ENCODE measurements around the gene FAM227A. TPM values are rescaled to one million over a fixed set of nuclear protein-coding genes. Genes with fewer than 3 reads are reported as not detected.

FAM227A gene
- polyA plus RNA-seq, 3 donors = 0.04 to 0.15 TPM; not detected in 1

DNA sequence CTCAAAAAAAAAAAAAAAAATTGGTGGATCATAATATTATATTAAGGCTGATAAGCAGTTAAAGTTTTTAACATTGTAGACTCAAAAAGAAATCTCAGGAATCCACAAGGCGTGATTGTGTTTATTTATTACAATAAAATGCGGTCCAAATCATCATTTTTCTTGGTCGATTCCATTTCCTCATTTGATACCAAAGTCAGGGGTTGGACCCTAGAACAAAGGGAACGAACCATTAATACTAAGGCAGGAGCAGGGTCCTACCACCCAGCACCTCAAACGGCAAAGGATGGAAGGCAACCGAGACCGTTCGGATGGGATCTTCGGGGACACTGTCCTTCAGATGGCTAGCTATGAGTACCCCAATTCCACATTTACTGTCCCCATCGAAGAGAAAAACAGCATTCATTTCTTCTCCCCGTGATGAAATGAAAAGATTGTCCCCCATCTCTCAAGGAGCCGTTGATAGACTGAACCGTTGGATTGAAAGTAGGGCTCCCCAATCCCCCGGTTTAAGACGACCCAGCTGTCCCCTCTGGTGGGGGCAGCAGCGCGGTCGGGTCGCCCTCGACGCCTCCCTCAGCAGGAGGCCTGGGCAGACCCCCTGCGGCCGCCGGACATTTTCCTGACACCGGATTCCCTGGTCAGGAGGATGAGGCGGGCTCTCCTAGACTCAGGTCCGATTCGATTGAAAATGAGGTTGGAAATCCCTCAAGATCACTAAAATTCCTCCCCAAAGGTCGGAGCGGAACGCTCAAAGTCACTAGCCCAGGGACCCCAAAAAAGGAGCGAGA is 86.8 kb downstream of the FAM227A start:
- 26 to 35% (median 29%) methylated on average over 32 of the region's 32 CpGs for whole genome bisulfite sequencing, 3 donors
- H3K27ac ChIP-seq (ENCODE audit: low read depth, low read length) = no peak overlapping the region

DNA sequence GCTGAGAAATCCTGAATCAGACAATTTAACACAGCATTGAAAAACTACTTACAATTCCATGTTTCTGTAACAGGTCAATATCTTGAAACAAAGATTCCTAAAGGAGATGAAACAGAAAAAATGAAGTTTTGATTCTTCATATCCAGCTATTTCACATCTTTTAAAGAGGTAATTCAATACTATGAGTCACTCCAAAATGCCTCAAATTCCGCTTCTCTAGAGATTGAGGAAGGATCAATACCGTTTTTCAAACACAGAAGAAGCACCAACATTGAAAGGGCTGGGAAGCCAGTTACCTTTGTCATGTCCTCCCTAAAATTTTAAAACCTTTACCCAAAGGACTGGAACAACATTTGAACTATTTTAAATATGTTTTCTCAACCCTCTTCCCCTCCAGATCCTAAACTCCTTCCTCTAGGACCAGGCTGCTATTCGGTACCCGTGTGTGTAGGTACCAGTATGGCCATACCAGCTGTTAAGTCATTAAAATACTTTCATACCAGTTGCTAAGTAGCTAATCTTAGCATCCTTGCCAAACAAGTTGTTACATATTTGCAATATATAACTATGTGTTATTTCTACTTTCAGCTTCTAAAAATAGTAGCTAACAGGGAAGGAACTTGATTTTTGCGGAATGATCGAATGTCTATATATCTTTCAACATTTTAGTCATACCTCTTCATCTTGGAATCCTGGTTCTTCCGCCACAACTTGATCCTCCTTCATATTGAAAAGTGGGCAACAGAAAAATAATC is 88.5 kb downstream of the FAM227A start:
- no peak overlapping the region for H3K27ac ChIP-seq (ENCODE audit: low read depth, low read length)
- 61 to 67% (median 67%) methylated on average over 7 of the region's 7 CpGs for WGBS, 3 donors

DNA sequence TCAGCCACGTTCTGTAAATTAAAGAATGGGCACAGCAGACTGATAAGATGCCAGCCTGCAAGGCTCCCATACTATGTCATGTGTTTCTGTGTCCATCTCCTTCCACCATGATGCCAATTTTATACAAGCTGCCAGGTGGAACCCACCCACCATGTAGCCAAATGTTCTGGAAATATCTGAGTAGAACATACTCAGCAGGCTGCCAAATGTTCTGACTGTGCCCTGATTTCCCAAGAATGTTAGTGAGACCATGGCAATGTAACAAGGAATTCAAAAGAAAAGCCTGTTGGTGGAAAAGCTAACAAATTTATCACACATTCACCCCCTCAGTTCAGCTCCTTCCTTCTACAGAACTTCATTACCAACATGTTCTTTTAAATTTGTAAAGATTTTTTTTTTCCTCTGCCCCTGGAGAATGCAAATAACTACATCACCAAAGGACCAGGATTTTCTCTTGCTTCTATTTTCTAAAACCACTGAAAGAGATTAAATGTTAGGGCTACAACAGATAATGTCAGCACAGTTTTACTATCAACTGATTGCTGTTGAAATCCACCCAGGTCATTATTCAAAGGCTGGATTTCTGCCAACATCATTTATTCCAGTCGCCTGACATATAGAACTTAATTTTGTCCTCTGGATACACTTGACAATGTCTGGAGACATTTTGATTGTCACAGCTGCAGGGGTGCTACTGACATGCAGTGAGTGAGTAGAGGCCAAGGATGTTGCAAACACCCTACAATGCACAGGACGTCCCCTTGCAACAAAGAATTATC is 89.3 kb downstream of the FAM227A start:
- no peak overlapping the region for H3K27ac ChIP-seq (ENCODE audit: low read depth, low read length)
- WGBS, 3 donors = 59 to 71% (median 71%) methylated on average over 3 of the region's 3 CpGs

DNA sequence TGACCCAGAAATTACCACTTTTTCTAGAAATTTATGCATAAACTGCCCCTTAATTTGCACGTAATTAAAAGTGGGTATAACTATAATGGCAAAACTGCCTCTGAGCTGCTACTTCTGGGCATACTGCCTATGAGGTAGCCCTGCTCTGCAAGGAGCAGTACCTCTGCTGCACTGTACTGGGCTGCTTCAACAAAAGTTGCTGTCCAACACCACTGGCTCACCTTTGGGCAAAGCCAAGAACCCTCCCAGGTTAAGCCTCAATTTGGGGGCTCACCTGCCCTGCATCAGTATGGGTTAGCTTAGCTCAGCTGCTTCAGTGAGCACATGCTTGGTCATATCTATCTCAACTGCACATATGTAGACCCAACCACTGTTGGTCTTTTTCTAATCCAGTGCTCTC is 90.8 kb downstream of the FAM227A start:
- 92 to 100% (median 96%) methylated on average over 1 of the region's 1 CpG for WGBS, 3 donors
- no peak overlapping the region for H3K27ac ChIP-seq (ENCODE audit: low read depth, low read length)

DNA sequence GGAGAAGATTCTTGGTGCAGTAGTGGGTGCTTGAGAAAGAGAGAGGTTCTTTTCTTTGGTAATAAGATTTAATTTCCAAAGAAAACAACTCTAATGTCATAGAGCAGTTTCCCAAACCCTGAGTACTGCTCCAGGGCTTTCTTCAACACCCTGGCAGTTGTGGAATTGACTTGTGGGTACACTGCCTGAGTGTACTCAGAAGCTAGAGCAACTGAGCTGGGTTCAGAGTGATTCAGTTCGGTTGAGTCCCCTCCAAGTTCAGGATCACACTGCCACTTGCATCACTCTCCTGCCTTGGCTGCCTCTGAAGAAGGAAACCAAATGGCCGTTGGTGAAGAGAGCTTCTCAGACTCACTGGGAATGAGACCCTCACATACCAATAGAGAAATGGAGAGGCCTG is 91.5 kb downstream of the FAM227A start:
- WGBS, 3 donors = 80 to 88% (median 85%) methylated on average over 2 of the region's 2 CpGs

DNA sequence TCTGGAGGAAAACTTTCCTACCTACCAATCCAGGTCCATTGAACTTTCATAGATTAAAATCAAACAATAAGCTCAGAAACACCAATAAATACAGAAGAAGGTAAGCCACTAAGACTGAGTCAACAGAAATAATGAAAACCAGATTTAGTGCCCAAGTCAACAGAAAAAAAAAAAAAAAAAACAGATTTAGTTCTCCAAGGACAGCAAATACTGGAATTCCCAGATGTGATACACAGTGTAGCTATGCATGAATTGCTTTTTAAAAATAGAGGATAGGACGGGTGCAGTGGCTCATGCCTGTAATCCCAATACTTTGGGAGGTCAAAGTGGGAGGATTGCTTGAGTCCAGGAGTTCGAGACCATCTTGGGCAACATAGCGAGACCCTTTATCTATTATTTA is 101.9 kb downstream of the FAM227A start:
- H3K27ac ChIP-seq (ENCODE audit: low read depth, low read length) = no peak overlapping the region
- 75 to 94% (median 88%) methylated on average over 3 of the region's 3 CpGs for WGBS, 3 donors

More for the DNA sequence above, 91.5 kb downstream of the FAM227A start:
- no peak overlapping the region for H3K27ac ChIP-seq (ENCODE audit: low read depth, low read length)

DNA sequence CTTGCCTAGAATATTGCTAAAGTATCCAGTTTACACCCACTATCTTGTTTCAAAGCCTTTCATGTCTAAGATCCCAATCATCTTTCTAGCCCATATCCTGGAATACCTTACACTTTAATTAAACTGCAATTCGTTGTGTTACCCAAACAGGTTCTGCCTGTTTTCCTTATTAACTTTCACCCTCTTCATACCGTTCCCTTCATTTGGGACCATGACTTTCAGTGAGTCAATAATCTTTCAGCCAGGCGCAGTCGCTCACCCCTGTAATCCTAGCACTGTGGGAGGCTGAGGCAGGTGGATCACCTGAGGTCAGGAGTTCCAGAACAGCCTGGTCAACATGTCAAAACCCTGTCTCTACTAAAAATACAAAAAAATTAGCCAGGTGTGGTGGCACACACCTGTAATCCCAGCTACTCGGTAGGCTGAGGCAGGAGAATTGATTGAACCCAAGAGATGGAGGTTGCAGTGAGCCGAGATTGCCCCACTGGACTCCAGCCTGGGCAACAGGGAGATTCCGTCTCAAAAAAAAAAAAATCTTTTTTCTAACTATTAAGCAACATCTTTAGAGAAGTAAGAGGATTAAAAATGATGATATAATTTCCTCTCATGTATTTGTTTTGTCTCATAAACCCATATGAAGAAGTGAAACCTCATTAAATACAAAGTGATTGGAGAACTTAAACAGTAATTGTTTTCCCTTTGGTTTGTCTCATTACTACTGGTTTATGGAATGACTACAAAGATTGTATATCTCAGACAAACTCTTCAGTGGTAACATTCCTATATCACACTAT is 106.9 kb downstream of the FAM227A start:
- 66 to 78% (median 75%) methylated on average over 7 of the region's 7 CpGs for WGBS, 3 donors
- no peak overlapping the region for H3K27ac ChIP-seq (ENCODE audit: low read depth, low read length)

DNA sequence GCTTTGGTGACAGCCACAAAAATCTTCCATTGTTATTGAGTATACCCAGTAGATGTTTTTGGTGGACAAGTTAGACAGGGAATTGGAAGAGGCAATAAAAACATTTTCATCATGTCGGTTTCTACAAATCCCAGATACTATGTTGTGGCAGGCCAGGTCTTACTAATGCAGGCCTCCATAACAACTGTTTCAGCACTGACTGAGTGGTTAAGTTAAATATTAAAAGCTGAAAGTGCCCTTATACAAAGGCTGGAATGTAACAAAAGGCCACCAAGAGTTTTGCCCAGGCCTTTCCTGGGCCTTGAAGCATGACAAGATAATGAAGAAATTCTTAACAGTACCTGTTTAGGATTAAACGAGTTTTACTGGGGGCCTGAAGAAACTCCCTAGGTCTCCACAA is 115.5 kb downstream of the FAM227A start:
- 77 to 90% (median 85%) methylated on average over 2 of the region's 2 CpGs for WGBS, 3 donors
- no peak overlapping the region for H3K27ac ChIP-seq (ENCODE audit: low read depth, low read length)

DNA sequence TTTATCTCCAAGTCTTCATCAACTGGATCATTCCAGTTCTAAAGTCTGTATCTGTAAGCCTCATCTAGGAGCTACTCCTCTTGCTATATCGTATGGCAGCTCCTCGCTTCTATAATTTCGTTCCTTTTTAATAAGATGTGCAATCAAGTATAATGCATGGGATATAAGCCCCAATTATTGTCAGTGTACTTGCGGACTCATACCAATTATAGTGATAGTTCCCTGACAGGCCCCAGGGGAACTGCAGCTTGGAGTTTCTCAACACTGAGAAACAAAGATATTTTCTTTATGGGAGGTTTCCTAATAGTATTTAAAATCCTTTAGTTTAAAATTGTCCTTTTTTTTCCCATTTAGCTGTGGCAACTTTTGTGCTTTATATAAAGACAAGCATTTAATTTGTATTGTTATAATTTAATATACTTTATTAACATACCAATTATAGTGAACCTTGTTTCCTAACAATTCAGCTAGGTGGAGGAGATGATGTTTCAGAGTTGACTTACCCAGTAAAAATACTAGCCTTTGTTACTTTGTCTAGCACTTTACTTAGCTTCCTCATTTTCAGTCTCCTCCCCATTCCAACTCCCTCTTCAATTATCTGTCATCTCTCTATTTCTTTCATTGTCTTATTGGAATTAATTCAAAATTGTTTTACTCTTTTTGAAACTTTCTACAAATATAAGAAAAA is 124.8 kb downstream of the FAM227A start:
- no peak overlapping the region for H3K27ac ChIP-seq (ENCODE audit: low read depth, low read length)
- 85 to 95% (median 88%) methylated on average over 4 of the region's 4 CpGs for WGBS, 3 donors

Other genes starting within 250 kb of the FAM227A start
- not detected for gene KCNJ4, start 201.2 kb downstream of the FAM227A start, polyA plus RNA-seq
- gene KDELR3, start 188.3 kb downstream of the FAM227A start, polyA plus RNA-seq = 10 to 100 TPM in 1 of 3 donors, 1 to 10 TPM in 2; 6.5 to 24.2 (median 8.0) TPM
- 100 to 1,000 TPM; 124 to 144 (median 140) TPM for gene DDX17, start 150.1 kb downstream of the FAM227A start, polyA plus RNA-seq
- 10 to 100 TPM in 1 of 3 donors, under 1 TPM in 2; 0.16 to 18.2 (median 0.23) TPM for gene DMC1, start 86.2 kb downstream of the FAM227A start, polyA plus RNA-seq
- gene CBY1, start 246 bp upstream of the FAM227A start, polyA plus RNA-seq = 10 to 100 TPM; 22.8 to 69.5 (median 23.6) TPM
- 10 to 100 TPM; 18.6 to 48.8 (median 39.9) TPM for gene TOMM22, start 25.6 kb upstream of the FAM227A start, polyA plus RNA-seq
- 10 to 100 TPM; 22.5 to 37.8 (median 34.1) TPM for gene JOSD1, start 44.6 kb upstream of the FAM227A start, polyA plus RNA-seq
- 10 to 100 TPM; 13.2 to 20.9 (median 13.9) TPM for gene GTPBP1, start 49.6 kb upstream of the FAM227A start, polyA plus RNA-seq
- 100 to 1,000 TPM in 1 of 3 donors, 10 to 100 TPM in 2; 76.8 to 218 (median 76.9) TPM for gene SUN2, start 99.6 kb upstream of the FAM227A start, polyA plus RNA-seq
- 10 to 100 TPM; 11.6 to 16.0 (median 14.2) TPM for gene DNAL4, start 137.8 kb upstream of the FAM227A start, polyA plus RNA-seq
- 1 to 10 TPM; 2.7 to 3.6 (median 2.7) TPM for gene NPTXR, start 187.6 kb upstream of the FAM227A start, polyA plus RNA-seq
- gene CBX6, start 215.8 kb upstream of the FAM227A start, polyA plus RNA-seq = 10 to 100 TPM in 2 of 3 donors, 1 to 10 TPM in 1; 9.6 to 26.3 (median 14.9) TPM

Data from adipose tissue (tissue), 3 donors.